HG02798 (cell line): ENCODE measurements around the gene FAM13A.
"Not testable (repeated sequence)": the region's sequence is repeated elsewhere in the genome, so short reads cannot be mapped to it uniquely, and the experiment has no call there.

Experiments
- ATAC-seq: cut with Tn5 transposase; IDR thresholded peaks from one replicate; pipeline ENCODE4 v1.9.1; 2021; ENCODE audit warnings: mild to moderate bottlenecking; ENCODE audit not compliant: unreplicated experiment, poor library complexity

Gene FAM13A

DNA sequence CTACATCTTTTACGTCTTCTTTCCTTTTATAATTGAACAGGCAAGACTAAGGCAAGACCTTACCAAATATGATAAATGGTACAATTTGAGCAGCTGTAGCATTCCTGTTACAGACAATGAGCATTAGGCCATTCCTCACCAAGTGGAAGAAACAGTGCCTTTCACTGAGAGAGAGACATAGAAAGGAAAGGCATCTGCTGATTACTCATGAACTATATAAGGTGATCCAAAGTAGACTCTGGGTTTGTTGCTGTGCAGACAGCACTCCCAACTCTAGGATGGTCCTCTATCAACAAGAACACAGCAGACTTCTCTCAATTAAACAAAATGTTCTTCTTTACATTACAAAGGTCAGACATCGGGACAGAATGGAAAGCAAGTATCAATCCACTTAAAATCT is 91.9 kb downstream of the FAM13A start:
- no peak for ATAC-seq

DNA sequence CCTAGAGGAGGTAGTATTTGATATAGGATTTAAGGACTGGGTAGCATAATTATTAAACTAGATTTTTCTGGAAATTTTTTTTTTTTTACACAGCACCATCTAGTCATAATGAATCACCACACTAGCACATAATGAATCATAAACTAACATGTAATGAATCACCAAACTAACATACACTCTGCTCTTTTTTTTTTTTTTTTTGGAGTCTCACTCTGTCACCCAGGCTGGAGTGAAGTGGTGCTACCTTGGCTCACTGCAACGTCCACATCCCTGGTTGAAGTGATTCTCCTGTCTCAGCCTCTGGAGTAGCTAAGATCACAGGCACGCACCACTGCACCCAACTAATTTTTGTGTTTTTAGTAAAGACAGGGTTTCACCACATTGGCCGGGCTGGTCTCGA is 92.5 kb downstream of the FAM13A start:
- no peak for ATAC-seq

DNA sequence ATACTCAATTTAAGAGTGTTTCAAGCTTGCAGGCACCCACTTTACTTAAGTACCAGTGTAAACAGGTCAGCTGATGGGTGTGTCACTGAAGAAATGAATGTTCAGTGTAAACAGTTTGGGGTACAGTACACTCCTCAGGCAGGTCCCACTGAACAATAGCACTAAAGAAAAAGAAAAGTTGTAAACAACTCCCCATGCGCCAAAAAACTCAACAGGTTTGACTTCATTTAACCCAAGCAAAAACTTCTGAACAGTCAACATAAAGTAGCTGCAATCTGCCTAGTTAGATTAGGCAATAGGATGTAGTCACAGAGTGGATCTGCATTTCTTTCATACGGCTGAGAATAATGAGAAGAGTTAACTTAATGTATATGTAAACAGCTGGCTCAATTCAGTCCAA is 93.2 kb downstream of the FAM13A start:
- ATAC-seq = no peak

DNA sequence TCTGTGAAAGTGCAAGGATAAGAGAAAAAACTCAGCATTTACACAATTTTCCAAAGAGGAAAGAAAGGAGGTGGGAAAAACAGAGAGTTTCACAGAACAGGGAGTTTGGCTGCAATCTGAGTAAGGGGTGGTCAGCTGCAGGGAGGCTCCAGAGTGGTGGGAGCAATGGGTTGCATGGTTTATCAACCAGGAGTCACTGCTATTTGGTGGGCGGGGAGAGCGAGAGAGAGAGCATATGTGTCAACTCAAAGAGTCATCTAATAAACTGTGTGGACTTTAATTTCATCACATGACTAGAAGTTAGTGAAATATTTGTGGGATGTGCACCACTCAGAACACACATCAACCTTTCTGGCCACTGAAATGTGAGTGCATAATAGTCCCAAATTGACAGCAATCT is 94.6 kb downstream of the FAM13A start:
- ATAC-seq = no peak

DNA sequence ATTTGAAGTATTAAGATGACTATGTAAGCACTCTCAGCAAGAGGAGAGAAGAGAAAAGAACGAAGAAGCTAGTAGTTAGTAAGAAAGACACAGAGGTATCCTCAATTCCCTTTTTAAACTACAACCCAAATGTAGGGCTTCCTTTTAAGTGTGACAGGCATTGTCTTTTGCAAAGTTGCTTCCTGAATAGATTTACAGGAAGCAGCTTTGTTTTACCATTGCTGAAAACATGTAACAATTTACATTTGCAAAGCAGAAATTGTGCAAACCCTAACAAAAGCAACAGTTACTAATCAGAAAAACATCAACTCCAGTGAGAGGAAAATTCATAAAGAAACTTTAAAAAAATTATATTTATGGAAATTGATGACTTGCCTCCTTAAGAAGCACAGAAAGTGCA is 96.4 kb downstream of the FAM13A start:
- no peak for ATAC-seq

DNA sequence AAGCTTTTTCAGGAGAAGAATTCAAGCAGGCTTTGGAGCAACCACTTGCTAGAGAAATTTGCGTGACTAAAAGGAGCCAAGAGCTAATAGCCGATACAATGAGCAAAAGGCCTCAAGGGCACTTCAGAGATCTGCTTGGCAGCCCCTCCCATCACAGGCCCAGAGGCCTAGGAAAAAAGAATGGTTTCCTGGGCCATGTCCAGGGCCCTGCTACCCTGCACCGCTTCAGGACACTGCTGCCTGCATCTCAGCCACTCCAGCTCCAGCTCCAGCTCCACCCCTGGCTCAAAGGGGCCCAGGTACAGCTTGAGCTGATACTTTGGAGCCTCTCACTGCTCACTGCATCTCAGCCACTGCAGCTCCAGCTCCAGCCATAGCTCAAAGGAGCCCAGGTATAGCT is 98.9 kb downstream of the FAM13A start:
- no peak for ATAC-seq

DNA sequence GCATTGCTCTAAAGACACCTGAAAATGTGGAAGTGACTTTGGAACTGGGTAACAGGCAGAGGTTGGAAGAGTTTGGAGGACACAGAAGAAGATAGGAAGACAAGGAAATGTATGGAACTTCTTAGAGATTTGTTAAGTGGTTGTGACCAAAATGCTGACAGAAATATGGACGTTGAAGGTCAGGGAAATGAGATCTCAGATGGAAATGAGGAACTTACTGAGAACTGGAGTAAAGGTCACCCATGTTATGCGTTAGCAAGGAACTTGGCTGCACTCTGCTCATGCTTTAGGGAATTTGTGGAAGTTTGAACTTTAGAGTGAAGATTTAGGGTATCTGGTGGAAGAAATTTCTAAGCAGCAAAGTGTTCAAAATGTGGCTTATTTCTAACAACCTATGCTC is 99.4 kb downstream of the FAM13A start:
- no peak for ATAC-seq

DNA sequence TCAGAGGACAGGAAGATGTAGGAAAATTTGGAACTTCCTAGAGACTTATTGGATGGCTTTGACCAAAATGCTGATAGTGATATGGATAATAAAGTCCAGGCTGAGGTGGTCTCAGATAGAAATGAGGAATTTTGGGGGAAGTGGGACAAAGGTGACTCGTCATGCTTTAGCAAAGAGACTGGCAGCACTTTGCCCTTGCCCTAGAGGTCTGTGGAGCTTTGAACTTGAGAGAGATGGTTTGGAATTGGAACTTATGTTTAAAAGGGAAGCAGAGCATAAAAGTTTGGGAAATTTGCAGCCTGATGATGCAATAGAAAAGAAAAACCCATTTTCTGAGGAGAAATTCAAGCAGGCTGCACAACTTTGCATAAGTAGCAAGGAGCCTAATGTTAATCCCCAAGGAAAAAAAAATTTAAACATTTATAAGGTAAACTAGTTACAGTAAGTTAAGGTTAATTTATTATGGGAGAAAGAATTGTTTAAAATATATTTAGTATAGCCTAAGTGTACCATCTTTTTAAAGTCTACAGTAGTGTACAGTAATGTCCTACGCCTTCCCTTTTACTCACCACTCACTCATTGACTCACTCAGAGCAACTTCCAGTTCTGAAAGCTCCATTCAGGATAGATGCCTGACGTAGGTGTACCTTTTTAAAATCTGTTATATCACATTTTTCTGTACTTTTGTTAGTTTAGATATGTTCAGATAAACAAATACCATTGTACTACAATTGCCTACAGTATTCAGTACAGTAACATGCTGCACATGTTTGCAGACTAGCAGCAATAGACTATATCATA is 101.2 kb downstream of the FAM13A start:
- ATAC-seq = no peak

DNA sequence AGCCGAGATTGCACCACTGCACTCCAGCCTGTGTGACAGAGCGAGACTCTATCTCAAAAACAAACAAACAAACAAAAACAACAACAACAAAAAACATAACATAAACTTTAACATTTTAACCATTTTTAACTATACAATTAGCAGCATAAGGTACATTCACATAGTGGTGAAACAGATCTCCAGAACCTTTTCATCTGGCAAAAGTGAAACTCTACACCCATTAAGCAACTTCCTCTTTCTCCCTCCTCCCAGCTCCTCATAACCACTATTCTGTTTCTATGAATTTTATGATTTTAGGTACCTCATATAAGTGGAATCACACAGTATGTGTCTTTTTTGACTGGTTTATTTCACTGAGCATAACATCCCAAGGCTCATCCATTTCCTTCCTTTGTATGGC is 103.6 kb downstream of the FAM13A start:
- peak; percentile 61 for ATAC-seq

DNA sequence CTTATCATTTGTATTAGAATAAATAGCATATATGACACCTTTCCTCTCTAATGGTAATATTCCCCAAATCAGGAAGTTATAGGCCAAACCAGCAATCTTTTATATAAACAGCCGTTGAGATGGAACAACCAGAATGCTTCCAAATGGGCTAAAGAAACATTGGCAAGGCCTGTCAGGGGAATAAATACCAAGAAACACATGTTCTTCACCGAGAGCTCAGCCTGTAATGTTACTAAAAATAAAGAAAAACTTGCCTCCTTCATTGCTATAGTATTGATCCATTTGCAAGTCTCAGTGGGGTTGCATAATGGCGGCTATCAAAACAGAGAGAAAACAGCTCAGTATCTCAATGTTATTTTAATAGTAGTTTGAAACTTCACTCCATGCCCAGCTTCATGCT is 104.9 kb downstream of the FAM13A start:
- no peak for ATAC-seq

DNA sequence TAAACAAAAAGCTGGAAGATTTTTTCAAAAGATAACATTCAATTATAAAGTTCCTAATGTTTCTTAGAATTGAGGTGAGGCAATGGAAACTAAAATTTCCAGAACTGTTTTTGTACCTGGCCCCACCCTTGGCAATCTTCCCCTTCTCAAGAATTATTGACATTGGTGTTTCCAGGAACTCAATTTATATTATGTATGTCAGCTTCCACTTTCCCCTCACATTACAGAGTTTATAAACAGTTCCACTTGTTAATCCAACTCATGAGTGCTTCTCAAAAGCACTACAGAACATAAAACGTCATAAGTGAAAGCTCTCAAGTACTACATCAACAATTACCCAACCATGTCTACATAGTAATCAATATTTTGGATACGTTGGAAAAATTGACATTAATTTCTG is 107.4 kb downstream of the FAM13A start:
- no peak for ATAC-seq

DNA sequence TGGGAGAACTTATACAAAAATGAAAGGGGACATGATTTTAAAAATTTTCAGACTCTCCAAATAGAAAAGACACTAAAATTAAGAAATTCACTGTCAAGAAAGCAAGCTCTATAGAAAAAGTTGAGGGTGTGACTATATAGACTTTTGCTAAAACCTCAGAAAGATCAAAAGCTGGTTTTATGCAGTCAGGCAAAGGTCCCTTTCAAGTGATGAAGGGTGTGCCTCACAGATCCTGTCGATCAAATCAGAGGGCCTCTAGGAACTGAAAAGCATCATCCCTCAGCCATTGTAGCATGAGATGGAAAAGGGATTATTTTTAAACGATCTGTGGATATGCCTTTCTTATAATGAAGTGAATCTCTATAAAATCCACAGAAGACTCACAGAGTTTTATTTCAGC is 116.5 kb downstream of the FAM13A start:
- no peak for ATAC-seq

DNA sequence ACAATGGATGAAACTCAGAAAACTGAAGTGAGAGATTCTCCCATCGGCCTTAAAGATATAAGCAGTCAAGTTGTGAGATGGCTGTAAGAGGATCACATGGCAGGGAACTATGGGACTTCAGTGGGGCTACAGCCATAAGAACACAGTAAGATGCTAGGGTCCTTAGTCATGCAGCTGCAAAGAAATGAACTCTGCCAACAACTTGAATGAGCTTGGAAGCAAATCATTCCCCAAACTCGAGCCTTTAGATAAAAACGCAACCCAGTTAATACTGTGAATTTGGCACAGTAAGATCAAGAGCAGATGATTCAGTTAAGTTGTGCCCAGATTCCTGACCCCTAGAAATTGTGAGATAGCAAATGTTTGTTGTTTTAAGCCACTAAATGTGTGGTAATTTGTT is 117.3 kb downstream of the FAM13A start:
- no peak for ATAC-seq

DNA sequence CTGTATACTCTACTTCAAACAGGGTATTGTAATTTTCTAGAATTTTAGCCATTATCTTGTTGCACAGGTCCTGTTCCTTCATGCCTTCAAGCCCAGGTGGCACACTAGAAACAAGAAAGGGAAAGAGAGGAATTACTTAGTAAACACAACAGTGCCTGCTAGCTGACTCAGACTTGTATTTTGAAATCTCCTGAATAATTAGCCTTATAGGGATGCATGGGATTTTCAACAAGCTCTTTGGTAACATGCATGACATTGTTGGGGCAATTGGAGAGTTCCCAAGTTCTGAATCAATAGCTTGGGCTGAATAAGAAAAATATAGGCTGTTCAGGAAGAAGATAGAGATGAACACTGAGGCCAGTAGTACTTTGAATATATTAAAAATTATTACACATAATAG is 118.8 kb downstream of the FAM13A start:
- no peak for ATAC-seq

DNA sequence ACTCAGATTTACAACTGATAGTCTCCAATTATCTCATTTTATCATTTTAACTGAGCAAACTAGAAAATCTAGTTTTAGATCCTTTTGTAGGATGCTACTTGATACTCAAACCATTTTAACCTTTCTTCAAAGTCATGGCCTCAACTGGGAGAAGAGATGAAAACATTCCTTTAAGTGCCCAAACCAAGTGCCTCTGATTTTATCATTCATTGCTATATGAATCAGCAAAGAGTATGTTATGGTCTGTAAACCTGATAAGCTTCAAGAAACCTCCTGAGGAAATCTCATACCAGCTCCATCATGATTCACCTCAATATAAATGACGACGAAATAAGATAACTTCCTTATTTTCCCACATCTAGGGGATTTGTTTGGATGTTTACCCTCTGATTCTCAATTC is 119.9 kb downstream of the FAM13A start:
- no peak for ATAC-seq

DNA sequence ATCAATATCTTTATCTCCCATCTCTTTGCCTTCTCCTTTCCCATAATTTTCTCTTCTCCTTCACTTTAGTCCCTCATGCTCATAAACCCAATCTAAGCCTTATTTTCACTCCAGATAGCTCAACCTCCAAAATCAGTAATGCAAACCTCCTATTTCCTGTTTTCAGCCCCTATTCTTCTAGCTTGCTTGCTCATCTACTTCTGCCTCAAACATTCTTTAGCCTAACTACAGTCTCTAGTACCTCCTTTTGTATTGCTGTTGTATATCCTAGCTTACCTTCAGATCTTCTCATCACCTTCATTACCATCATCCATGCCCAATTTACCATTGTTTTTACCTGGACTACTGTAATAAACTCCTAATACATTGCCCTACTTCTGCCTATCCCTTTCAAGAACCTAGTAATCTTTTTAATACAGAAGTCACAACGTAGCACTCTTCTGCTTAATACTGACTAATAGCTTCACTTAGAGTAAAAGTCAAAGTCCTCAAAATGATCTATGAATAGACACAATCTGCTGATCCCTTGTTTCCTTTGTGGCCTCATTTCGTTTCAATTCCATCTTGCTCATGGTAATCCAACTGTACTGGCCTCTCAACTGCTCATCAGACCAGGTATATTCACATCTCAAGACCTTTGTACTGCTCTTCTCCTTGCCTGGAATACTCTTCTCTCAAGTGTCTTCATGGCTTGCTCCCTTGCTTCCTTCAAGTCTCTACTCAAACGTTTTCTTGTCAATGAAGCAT is 123.4 kb downstream of the FAM13A start:
- no peak for ATAC-seq

DNA sequence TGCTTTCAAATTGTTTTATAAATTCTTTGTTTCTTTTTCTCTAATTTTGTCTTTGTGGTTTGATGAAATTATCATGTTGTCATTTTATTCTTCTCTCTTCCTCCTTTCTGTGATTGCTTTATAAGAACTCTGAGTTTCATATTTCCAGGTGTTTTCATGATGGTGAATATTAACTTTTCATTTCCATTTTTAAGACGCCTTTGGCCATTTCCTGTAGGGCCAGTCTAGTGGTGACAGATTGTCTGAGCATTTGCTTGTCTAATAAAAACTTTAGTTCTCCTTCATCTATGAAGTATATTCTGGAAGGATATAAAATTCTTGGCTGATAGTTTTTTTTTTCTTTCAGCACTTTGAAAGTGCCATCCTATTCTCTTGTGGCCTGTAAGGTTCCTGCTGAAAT is 128.1 kb downstream of the FAM13A start:
- peak; percentile 43 for ATAC-seq

DNA sequence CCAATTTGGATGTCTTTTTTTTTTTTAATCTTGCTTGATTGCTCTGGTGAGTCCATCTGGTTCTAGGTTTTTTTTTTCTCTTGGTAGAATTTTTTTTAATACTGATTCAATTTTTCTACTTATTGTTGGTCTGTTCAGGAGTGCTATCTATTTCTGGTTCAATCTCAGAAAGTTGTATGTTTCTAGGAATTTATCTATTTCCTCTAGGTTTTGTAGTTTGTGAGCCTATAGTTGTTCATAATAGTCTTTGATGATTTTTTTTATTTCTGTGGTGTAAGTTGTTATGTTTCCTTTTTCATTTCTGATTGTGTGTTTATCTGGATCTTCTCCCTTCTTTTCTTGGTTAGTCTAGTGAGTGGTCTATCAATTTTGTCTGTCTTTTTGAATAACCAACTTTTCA is 129.6 kb downstream of the FAM13A start:
- ATAC-seq = no peak

DNA sequence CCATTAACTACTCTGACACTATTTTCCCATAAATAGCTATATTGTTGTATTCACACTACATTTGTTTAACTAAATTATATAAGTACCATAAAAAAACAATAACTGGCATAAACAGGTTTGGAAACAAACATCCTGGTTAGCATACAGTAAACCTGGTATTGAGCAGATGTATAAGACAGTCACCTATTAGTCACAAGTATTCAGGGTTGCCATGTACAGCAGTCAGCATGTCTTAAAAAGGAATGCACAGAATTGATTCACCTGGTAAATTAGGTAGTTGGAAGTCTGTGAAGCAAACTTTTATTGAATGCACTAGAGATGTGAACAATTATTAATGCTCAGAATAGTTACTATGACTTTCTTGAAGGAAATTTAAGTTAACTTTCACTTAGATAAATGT is 137.9 kb downstream of the FAM13A start:
- no peak for ATAC-seq

DNA sequence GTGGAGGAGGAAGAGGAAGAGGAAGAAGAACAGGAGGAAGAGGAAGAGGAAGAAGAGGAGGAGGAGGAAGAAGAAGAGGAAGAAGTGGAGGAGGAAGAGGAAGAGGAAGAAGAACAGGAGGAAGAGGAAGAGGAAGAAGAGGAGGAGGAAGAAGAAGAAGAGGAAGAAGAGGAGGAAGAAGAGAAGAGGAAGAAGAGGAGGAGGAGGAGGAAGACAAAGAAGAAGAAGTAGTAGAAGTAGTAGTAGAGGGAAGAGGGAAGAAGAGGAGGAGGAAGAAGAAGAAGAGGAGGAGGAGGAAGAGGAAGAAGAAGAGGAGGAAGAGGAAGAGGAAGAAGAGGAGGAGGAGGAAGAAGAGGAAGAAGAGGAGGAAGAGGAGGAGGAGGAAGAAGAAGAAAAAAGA is 143.8 kb downstream of the FAM13A start:
- ATAC-seq = not testable (repeated sequence)

DNA sequence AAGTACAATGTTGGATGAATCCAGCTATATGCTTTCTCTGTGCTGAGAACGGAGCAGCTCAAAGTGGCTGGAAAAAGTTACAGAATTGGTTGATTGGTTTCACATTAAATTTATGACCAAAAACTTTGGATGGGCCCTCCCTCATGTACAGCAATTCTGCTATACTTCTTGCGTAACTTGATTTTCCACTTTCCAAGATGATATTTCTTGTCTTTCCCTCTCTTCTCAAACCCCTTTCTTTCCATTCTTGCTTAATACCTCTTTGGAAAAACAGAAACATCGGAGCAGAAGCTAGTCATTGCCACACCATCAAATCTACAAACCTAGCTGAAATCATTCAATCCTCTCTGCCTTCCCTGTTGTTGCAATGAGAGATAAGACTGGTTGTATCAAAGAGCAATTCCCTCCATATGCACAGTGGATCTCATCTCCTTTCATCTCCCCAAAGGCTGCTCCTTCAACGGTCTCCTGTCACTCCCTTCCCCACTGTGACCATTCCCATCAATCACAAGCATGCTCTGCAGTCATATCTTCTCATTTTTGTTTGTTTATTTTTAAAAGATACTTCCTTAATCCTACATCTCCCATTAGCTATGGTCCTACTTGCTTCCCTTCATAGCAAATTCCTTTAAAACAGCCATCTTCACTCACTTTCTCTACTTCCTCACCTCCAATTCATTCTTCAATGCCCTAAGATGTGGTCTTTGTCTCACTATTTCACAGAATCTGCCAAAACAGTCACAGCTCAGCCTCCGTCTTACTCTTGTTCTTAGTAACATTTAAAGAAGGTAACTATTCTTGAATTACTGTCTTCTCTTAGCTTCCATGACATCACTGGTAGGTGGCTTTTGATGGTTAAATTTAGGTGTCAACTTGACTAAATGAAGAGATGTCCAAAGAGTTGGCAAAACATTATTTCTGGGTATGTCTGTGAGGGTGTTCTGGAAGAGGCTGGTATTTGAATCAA is 145.5 kb downstream of the FAM13A start:
- ATAC-seq = no peak
